Epithelial cell of esophagus (primary cell): ENCODE results near the gene GOLGA6L7.
"Not testable (repeated sequence)": the region's sequence is repeated elsewhere in the genome, so short reads cannot be mapped to it uniquely, and the experiment has no call there.

Experiments
- DNase-seq: peaks from one replicate; pipeline ENCODE4 v3.0.0; 2010; ENCODE audit warnings: low read depth
- H3K4me3 ChIP-seq: 2 replicates; pipeline ENCODE4 v1.5.1; 2011; ENCODE audit warnings: mild to moderate bottlenecking, low read length, control low read depth

GOLGA6L7 gene

GRCh38 chr15:28843520-28843919, 4.9 kb downstream of the GOLGA6L7 start:
- not testable (repeated sequence) for DNase-seq, H3K4me3 ChIP-seq

DNA sequence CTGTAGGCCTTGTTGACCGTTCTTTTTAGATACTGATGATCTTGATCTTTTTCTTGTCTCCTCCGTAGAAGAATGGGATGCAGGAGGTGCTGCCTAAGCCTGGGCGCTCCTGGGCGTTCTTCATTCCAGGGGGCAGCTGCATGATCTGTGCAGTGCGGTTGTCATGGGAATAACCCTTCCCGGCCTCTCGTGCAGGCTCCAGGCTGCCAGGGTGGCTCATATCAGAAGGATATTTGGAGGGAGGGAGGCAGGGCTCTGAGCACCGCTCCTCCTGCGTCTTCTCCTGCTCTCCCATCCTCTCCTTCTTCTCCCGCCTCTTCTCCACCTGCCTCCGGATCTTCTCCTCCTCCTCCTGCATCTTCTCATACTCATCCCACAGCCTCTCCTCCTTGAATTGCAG, 6.2 kb downstream of the GOLGA6L7 start:
- not testable (repeated sequence) for H3K4me3 ChIP-seq

DNA sequence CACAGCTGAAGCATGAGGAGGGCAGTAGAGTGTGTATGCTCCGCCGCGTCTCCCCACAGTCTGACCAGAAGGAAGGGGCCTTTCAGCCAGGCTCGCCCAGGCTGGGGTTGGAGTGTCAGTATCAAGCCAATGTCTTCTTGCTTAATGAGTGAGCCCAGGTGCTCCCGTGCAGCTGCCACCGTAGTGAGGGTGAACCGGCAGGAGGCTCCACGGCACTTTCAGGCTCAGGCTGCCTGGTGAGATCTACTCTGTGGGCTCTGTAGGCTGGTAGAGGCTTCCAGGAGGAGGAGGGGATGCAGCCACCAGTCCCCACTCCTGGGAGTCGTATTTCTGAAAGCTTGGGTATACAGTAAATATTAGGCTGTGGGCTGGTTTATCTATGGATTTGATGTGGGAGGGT, 8.2 kb downstream of the GOLGA6L7 start:
- not testable (repeated sequence) for H3K4me3 ChIP-seq, DNase-seq

More for the DNA sequence above, 6.2 kb downstream of the GOLGA6L7 start:
- DNase-seq = not testable (repeated sequence)

DNA sequence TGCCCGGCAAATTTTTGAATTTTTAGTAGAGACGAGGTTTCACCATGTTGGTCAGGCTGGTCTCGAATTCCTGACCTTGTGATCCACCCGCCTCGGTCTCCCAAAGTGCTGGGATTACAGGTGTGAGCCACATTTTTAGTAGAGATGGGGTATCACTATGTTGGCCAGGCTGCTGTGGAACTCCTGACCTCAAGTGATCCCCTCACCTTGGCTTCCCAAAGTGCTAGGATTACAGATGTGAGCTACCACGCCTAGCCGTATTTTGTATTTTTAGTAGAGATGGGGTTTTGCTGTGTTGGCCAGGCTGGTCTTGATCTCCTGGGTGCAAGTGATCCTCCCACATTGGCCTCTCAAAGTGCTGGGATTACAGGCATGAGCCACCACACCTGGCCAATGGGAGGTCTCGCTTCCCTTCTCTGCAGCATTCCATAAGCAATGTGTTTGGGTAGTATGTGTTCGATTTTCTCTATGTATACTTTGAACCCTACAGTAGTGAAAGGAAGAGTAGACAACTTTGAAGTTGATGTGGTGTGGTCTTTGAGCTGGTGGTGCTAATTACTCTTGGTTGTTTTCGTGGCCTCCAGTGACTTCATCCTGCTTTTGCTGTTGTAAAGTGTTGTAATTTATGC, 13.4 kb downstream of the GOLGA6L7 start:
- DNase-seq, H3K4me3 ChIP-seq: not testable (repeated sequence)

GRCh38 chr15:28831897-28832587, 16.4 kb downstream of the GOLGA6L7 start:
- peak overlapping the region; percentile 15 for H3K4me3 ChIP-seq

DNA sequence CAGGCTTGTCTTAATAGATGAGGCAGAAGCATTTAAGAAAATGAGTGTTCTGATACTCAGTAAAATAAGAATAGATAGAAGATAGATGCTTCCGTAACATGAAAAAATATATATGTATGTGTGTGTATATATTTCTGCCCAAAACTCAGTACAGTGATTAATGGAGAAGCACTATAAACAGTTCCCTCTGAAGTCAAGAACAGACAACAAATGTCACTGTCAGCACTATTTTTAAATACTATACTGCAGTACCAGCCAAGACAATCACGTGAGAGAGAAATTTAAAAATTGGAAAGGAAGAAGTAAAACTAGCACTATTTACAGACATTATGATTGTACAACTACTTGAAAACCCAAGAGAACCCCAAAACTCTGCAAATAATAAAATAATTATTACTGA, 27.0 kb downstream of the GOLGA6L7 start:
- DNase-seq, H3K4me3 ChIP-seq: not testable (repeated sequence)

More at GRCh38 chr15:28831897-28832587, 16.4 kb downstream of the GOLGA6L7 start:
- DNase-seq = peak; percentile 52

DNA sequence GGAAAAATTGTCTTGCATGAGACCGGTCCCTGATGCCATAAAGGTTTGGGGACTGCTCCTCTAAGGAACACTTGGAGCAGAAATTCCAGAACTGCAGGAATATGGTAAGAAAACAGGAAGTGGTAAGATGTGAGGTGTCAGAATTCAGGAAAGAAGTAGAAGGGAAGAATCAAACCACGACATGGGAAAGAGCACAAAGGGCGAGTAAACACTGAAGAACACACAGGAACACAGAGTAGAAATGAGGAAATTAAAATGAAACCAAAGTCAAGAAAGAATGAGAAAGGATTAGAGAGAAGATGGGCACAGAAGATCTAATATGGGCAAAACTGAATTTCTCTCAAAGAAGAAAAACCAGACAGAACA, 28.5 kb downstream of the GOLGA6L7 start:
- not testable (repeated sequence) for H3K4me3 ChIP-seq, DNase-seq

DNA sequence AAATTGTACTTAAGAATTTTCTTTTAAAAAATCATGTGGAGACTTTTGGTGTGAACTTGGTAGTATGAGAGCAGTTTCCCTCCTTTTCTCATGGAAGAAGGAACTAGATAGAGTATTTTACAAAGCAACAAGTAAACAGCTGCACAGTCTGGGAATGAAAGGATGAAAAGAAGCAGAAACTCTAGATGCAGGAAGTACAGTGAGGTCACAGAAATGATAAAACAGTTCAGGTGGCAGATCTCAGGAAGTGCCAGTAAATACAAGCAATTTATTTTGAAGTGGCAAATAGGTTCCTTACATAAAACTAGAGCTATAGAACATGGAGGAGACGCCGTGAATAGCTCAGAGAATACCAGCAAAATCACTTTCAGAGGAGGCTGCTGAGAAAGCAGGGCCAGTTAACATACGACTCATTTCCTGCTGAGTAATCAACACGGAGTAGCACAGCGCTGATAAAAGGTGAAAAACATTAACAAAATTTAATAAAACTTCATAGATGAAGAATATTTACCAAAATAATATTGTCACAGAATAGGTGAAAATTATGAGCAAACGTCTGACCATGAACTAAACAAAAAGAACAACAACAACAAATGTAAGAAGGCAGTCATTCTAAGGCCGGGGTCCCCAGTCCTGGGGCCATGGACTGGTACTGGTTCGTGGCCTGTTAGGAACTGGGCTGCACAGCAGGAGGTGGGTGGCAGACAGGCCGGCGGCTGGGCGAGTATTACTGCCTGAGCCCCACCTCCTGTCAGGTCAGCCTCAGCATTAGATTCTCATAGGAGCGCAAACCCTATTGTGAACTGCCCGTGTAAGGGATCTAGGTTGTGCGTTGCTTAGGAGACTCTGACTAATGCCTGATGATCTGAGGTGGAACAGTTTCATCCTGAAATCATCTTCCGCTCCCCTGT, 29.2 kb downstream of the GOLGA6L7 start:
- peak; percentile 32 for DNase-seq
- not testable (repeated sequence) for H3K4me3 ChIP-seq

DNA sequence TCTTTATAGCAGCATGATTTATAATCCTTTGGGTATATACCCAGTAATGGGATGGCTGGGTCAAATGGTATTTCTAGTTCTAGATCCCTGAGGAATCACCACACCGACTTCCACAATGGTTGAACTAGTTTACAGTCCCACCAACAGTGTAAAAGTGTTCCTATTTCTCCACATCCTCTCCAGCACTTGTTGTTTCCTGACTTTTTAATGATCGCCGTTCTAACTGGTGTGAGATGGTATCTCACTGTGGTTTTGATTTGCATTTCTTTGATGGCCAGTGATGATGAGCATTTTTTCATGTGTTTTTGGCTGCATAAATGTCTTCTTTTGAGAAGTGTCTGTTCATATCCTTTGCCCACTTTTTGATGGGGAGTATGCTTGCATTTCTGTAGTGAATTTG, 30.3 kb downstream of the GOLGA6L7 start:
- DNase-seq, H3K4me3 ChIP-seq: not testable (repeated sequence)

GRCh38 chr15:28814059-28814458, 34.4 kb downstream of the GOLGA6L7 start:
- not testable (repeated sequence) for H3K4me3 ChIP-seq, DNase-seq

- not testable (repeated sequence) for H3K4me3 ChIP-seq, DNase-seq
Observed at GRCh38 chr15:28813392-28813791, 35.1 kb downstream of the GOLGA6L7 start.

DNA sequence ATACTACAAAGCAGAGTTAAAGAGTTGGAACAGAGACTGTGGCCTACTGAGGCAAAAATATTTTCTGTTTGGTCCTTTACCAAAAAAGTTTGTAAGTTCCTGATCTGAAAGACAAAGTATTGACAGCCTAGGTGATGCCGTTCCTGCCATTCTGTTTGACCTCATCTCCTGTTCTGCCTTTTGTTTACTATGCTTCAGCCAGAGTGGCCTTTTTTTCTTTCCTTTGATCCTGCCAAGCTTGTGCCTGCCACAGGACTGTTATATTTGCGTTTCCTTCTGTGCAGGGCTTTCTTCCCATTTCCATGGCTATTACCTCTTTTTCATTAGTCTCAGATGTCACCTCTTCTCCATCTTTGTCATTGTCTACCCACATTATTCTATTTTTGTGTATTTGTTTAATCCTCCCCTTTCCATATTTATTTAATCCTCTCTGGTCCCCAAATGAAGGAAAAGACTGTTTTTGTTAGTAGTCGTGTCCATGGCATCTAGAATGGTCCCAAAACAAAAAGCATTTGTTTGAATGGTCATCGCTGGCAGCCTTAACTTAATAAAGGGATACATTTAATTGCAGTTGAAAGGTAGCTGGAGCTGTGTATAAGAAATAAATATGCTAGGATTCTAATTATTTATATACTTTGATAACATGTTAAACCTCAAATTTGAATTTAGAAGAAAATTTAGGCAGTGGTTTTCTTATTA, 36.4 kb downstream of the GOLGA6L7 start:
- not testable (repeated sequence) for DNase-seq

GRCh38 chr15:28810444-28810843, 38.0 kb downstream of the GOLGA6L7 start:
- DNase-seq = not testable (repeated sequence)

More for the DNA sequence above, 36.4 kb downstream of the GOLGA6L7 start:
- H3K4me3 ChIP-seq = not testable (repeated sequence)

DNA sequence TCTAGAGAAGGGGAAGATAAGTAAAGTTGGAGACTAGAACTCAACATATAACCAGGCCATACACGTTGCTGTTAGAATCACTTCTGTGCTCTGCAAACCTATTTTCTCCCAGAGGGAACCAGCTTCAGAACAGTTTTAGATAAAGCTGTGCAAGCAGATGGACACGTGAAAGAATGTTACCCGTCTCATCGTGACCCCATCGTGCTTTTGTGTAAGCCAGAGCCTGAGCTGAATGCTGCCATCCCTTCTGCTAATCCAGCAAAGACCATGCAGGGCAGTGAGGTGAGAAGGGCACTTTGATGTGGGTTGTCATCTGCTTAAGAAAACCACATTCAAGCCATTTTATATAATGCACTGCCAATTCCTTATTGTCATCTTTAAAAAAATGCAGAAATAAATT, 40.3 kb downstream of the GOLGA6L7 start:
- H3K4me3 ChIP-seq, DNase-seq: not testable (repeated sequence)

More at GRCh38 chr15:28810444-28810843, 38.0 kb downstream of the GOLGA6L7 start:
- H3K4me3 ChIP-seq = not testable (repeated sequence)

DNA sequence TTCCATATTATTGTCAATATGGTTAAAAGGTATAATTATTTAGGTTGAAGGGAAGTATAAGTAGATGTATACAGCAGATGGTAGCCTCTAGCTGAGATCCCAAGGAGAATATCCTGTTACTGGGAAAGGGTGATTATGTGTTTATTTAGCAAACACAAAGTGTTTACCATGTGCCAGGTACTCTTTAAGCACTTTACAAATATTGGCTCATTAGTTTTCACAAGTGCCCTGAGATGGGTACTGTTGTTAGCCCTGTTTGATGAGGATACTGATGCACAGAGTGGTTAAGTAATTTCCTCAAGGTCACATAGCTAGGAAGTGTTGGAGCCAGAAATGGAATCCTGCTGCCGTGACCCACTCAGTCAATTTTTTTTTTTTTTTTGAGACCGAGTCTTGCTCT, 48.1 kb downstream of the GOLGA6L7 start:
- not testable (repeated sequence) for H3K4me3 ChIP-seq, DNase-seq

DNA sequence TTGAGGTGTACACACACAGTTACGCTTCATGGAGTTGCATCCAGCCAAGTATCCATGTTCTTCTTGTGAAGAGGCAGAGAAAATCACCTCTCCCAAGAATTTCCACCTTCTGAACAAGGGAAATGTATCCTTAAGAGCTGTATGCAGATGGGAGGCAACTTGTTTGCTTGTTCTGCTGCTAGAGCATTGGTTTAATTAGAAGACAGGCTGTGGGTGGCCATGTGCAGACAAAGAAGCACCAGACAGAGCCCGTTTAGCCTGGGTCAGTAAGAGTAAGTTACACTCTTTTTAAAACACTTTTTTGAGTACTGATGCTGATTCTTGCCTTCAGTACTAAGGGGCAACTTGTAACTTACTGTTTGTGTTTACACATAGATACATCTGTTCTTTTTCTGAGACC, 50.2 kb downstream of the GOLGA6L7 start:
- H3K4me3 ChIP-seq, DNase-seq: not testable (repeated sequence)

- DNase-seq = not testable (repeated sequence)
Observed at GRCh38 chr15:28794231-28794630, 54.2 kb downstream of the GOLGA6L7 start.

More at GRCh38 chr15:28794231-28794630, 54.2 kb downstream of the GOLGA6L7 start:
- not testable (repeated sequence) for H3K4me3 ChIP-seq
